Small intestine (tissue), 7 donors: ENCODE results near the gene CTSH. TPM values are rescaled to one million over a fixed set of nuclear protein-coding genes. Genes with fewer than 3 reads are reported as not detected.
A peak's percentile ranks its signal among the peaks of the same experiment; 100 is the strongest.

ENCODE experiments used
- DNase-seq, 2 donors: peaks; one replicate each; pipeline versions ENCODE4 v3.0.0 to v3.0.0-alpha.2; 2013
- FAIRE-seq: peaks from 2 replicates; lab custom pipeline; 2012; peaks lifted over from hg19 to GRCh38; lab: Jason Lieb, UNC
- H3K27ac ChIP-seq, 3 donors: one replicate each; pipeline ENCODE4 v1.5.1; 2013; ENCODE audit warnings: low read length in 2 of 3, mild to moderate bottlenecking in 2 of 3, control low read depth in 1 of 3, inconsistent platforms in 1 of 3, low read depth in 1 of 3, moderate library complexity in 1 of 3
- H3K27me3 ChIP-seq, 3 donors: one replicate each; pipeline ENCODE4 v1.6.1; 2013; ENCODE audit warnings: low read length in 3 of 3, inconsistent platforms in 1 of 3; ENCODE audit not compliant: control insufficient read depth in 3 of 3, insufficient read depth in 3 of 3
- H3K36me3 ChIP-seq, 3 donors: one replicate each; pipeline ENCODE4 v1.6.1; 2013; ENCODE audit warnings: low read length in 3 of 3, inconsistent platforms in 1 of 3, low read depth in 1 of 3, mild to moderate bottlenecking in 1 of 3, moderate library complexity in 1 of 3; ENCODE audit not compliant: control insufficient read depth in 3 of 3, insufficient read depth in 2 of 3
- H3K4me1 ChIP-seq, 3 donors: one replicate each; pipeline ENCODE4 v1.6.1; 2013; ENCODE audit warnings: low read length in 2 of 3, inconsistent platforms in 1 of 3, low read depth in 1 of 3, mild to moderate bottlenecking in 1 of 3, moderate library complexity in 1 of 3; ENCODE audit not compliant: control insufficient read depth in 3 of 3, insufficient read depth in 2 of 3
- H3K4me3 ChIP-seq, 3 donors: one replicate each; pipeline ENCODE4 v1.5.1; 2013; ENCODE audit warnings: low read length in 3 of 3, control low read depth in 1 of 3, inconsistent platforms in 1 of 3, low read depth in 1 of 3, mild to moderate bottlenecking in 1 of 3, moderate library complexity in 1 of 3
- H3K9me3 ChIP-seq, 2 donors: one replicate each; pipeline ENCODE4 v1.6.1; 2013; ENCODE audit warnings: low read depth in 1 of 2, low read length in 1 of 2; ENCODE audit not compliant: control insufficient read depth in 2 of 2, insufficient read depth in 1 of 2
- WGBS, 3 donors: extraction: QIAGEN DNeasy Blood & Tissue Kit; methylation state at CpG; one replicate each; pipeline ENCODE4 v1.1.7; 2013; 5-methylcytosine and 5-hydroxymethylcytosine counted together
- polyA plus RNA-seq, 4 donors: library from polyadenylated mRNA; stranded (reverse) in 3 of 4; unstranded in 1 of 4; fragments of 200-250 nt in 3 of 4; fragments of 120-200 nt in 1 of 4; gene quantifications; one replicate each; pipeline versions ENCODE4 v1.2.1 to v1.2.3, GENCODE V29; 2013
- donor health status: healthy with polysubstance abuse.
- donor health status: control.
- donor health status: control.
- donor health status: Bipolar disorder and iron deficiency.
- donor health status: healthy.

The CTSH gene
- polyA plus RNA-seq, 4 donors: 116 to 434 (median 167) TPM

DNA sequence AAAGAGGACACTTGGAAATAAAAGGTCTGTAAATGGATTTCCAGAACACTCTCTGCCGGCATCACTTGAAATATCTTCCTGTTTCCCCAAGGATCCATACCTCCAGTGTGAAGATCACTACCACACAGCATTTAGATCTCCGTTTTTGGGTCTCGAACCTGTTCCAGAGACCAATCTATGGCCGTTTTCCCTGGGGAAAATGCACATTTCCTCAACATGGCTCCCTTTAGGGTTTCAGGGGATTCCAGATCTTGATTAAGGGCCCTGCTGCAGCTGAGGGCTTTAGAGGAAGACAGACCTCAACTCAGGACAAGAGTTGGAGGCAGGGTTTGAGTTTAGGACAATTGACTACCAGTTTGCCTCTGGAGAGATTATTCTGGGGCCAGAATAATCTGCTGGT is 2.1 kb downstream of the CTSH start:
- Histone ChIP-seq H3K9me3 (no peaks in the 10 kb centered on the region), H3K4me3 (no peak overlapping the region), H3K36me3 (peaks cover 0 to 3% (median 0%) of the 10 kb centered on the region in 3 donors), H3K27ac (no peak overlapping the region), H3K27me3 (no peaks in the 10 kb centered on the region), H3K4me1 (peaks cover 0 to 7% (median 0%) of the 10 kb centered on the region in 3 donors)
- no peak for DNase-seq
- no peak for FAIRE-seq
- WGBS, 3 donors: 87 to 96% (median 93%) methylated on average over 4 of the region's 4 CpGs

- FAIRE-seq: no peak
- Histone ChIP-seq H3K4me1 (peaks cover 0 to 11% (median 0%) of the 10 kb centered on the region in 3 donors), H3K27ac (peak overlapping the region in 1 of 3 donors; percentile 77), H3K36me3 (peaks cover 4 to 33% (median 5%) of the 10 kb centered on the region in 3 donors), H3K27me3 (no peaks in the 10 kb centered on the region), H3K9me3 (no peaks in the 10 kb centered on the region), H3K4me3 (no peak overlapping the region)
- no peak for DNase-seq
- 65 to 88% (median 74%) methylated on average over 6 of the region's 6 CpGs for WGBS, 3 donors
These were observed 6.0 kb downstream of the CTSH start for GRCh38 chr15:78938658-78939488.

DNA sequence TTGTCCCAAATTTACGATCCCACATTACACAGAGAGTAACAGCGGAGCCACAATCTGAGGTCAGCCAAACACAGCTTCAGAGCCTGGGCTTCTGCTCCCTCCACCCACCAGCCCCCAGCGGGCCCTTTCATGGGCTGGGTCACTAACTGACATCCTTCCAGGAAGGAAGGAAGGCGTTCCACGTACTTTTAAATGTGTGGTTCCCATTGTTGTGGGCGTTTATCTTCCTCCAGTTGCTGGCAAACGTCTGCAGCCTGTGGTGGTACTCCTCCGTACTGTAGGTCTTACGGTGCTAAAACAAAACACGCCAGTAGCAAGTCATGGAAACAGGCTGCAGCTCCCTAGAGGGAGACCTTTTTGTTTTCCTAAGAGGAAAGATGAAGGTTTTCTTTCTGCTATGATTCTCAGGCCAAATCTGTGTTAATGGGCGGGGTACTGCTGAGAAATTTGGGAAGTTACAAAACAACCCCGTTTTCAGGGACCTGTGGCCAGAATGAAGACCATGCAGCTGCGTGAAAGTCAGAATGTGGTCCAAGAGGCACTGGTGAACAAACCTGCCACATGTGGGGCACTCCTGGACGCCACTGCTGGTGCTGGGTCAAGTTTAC is 7.6 kb downstream of the CTSH start:
- Histone ChIP-seq H3K4me3 (no peak overlapping the region), H3K9me3 (no peaks in the 10 kb centered on the region), H3K27ac (peak overlapping the region in 1 of 3 donors; percentile 49), H3K27me3 (no peaks in the 10 kb centered on the region), H3K4me1 (peaks cover 0 to 7% (median 0%) of the 10 kb centered on the region in 3 donors), H3K36me3 (peaks cover 6 to 50% (median 10%) of the 10 kb centered on the region in 3 donors)
- DNase-seq (no peak), FAIRE-seq (no peak)
- 55 to 90% (median 80%) methylated on average over 14 of the region's 14 CpGs for WGBS, 3 donors

DNA sequence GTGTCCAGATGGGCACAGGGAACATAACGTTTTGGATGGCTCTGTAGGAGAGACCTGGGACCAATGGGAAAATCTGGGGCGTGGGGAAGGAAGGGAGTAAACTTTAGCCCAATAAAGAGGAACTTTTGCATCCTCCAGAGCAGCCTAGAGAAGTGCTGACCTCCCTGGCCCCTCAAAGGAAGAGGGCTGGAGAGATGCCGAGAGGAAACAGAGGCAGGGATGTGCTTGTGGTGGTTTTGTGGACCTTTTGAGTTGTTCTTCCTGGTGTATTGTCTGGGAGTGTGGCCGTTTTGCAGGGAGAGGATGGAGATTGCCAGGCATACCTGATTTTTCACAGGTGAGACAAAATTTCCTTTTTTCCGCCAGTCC is 10.2 kb downstream of the CTSH start:
- FAIRE-seq (no peak), DNase-seq (no peak)
- WGBS, 3 donors: 70 to 88% (median 71%) methylated on average over 5 of the region's 5 CpGs
- Histone ChIP-seq H3K4me3 (no peak overlapping the region), H3K27me3 (no peaks in the 10 kb centered on the region), H3K4me1 (peaks cover 0 to 7% (median 0%) of the 10 kb centered on the region in 3 donors), H3K36me3 (peaks cover 7 to 69% (median 12%) of the 10 kb centered on the region in 3 donors), H3K27ac (no peak overlapping the region), H3K9me3 (no peaks in the 10 kb centered on the region)

- peak in 1 of 2 donors; percentile 46 for DNase-seq
- peaks cover 7 to 72% (median 12%) of the 10 kb centered on the region in 3 donors for H3K36me3 ChIP-seq
- FAIRE-seq: no peak
- no peaks in the 10 kb centered on the region for H3K9me3 ChIP-seq
- H3K4me3 ChIP-seq: no peak overlapping the region
- H3K4me1 ChIP-seq: peaks cover 0 to 7% (median 0%) of the 10 kb centered on the region in 3 donors
- H3K27me3 ChIP-seq: no peaks in the 10 kb centered on the region
- 61 to 75% (median 65%) methylated on average over 20 of the region's 20 CpGs for WGBS, 3 donors
- H3K27ac ChIP-seq: no peak overlapping the region
These were observed 10.8 kb downstream of the CTSH start for GRCh38 chr15:78933823-78934654.

DNA sequence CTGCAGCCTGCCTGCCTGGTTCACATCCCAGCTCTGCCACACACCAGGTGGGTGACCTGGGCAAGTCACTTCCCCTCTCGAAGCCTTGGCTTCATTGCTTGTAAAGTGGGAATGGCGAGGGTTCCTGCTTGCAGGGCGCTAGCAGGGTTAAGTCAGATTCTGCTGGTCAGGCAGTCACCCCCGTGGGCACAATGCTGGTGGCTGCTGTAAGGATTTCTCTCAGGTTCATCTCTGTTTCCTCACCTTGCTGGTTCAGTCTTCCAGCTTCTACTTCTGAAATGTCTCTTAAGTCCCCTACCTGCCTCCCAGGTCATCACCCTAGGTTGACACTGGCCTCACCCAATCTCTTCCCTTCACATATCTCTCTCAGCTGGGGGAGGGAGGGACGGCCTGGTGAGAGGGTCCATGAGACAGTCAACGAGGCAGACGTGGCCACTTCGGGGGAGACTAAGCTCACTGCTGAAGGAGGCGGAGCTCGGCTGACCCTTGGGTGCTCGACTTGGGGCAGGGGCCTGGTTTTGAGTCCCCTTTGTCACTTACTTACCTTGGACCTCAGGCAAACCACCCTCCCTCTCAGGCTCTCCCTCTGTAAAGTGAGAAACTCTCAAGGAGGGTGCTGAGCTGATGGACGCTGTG is 11.5 kb downstream of the CTSH start:
- no peak overlapping the region for H3K4me3 ChIP-seq
- FAIRE-seq (no peak), DNase-seq (no peak)
- no peak overlapping the region for H3K27ac ChIP-seq
- H3K36me3 ChIP-seq: peaks cover 7 to 80% (median 12%) of the 10 kb centered on the region in 3 donors
- WGBS, 3 donors: 82 to 91% (median 86%) methylated on average over 12 of the region's 12 CpGs
- no peaks in the 10 kb centered on the region for H3K9me3 ChIP-seq
- no peaks in the 10 kb centered on the region for H3K27me3 ChIP-seq
- H3K4me1 ChIP-seq: peaks cover 0 to 7% (median 0%) of the 10 kb centered on the region in 3 donors

GRCh38 chr15:78932258-78932808 is 12.5 kb downstream of the CTSH start:
- 84 to 93% (median 87%) methylated on average over 13 of the region's 13 CpGs for WGBS, 3 donors
- Histone ChIP-seq H3K27me3 (no peaks in the 10 kb centered on the region), H3K27ac (no peak overlapping the region), H3K4me1 (peaks cover 0 to 7% (median 0%) of the 10 kb centered on the region in 3 donors), H3K36me3 (peaks cover 7 to 86% (median 12%) of the 10 kb centered on the region in 3 donors), H3K4me3 (no peak overlapping the region), H3K9me3 (no peaks in the 10 kb centered on the region)
- no peak for FAIRE-seq
- no peak for DNase-seq
